SU-DHL-6 (cell line): ENCODE data around the gene PRDM10.

Source experiments
- EZH2phosphoT487 ChIP-seq: fragments of 200-600 bp; sonication (generic), shearing (Covaris generic); conservative IDR thresholded peaks from 2 replicates; pipeline ENCODE4 v1.6.1; 2018; ENCODE audit warnings: mild to moderate bottlenecking, antibody characterized with exemption, low read length, moderate library complexity, mixed read lengths
- TF ChIP-seq, protein P1 (sequence below): fragments of 200-600 bp; sonication (generic); IDR thresholded peaks from one replicate; pipeline ENCODE4 v1.5.1; 2017; ENCODE audit warnings: antibody characterized with exemption, mild to moderate bottlenecking, low read length, moderate library complexity; ENCODE audit not compliant: insufficient read depth, poor library complexity, severe bottlenecking

DNA sequence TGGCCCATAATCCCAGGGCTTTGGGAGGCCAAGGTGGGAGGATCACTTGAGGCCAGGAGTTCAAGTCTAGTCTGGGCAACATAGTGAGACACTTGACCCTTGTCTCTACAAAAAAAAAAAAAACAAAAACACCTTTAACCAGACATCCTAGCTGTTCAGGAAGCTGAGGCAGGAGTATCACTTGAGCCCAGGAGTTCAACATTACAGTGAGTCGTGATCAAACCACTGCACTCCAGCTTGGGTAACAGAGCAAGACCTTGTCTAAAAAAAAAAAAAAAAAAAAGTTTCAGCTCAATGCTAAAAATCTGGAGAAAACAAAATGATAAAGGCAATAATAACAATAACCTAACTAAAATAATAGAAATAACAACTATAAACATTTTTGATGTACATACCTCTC, 44.5 kb upstream of the PRDM10 start:
- TF ChIP-seq, protein P1, sequence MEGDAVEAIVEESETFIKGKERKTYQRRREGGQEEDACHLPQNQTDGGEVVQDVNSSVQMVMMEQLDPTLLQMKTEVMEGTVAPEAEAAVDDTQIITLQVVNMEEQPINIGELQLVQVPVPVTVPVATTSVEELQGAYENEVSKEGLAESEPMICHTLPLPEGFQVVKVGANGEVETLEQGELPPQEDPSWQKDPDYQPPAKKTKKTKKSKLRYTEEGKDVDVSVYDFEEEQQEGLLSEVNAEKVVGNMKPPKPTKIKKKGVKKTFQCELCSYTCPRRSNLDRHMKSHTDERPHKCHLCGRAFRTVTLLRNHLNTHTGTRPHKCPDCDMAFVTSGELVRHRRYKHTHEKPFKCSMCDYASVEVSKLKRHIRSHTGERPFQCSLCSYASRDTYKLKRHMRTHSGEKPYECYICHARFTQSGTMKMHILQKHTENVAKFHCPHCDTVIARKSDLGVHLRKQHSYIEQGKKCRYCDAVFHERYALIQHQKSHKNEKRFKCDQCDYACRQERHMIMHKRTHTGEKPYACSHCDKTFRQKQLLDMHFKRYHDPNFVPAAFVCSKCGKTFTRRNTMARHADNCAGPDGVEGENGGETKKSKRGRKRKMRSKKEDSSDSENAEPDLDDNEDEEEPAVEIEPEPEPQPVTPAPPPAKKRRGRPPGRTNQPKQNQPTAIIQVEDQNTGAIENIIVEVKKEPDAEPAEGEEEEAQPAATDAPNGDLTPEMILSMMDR: no peak
- no peak for TF ChIP-seq EZH2phosphoT487
